Activated CD4-positive, CD25-positive, alpha-beta regulatory T cell treated with anti-CD3 and anti-CD28 coated beads, Interleukin-2, amount 50 U/mL, for 72 hours (primary cell): ENCODE results near the gene MAST4.
A peak's percentile ranks its signal among the peaks of the same experiment; 100 is the strongest.

Experiments
- DNase-seq: peaks from one replicate; pipeline ENCODE4 v3.0.0; 2021

Gene MAST4

DNA sequence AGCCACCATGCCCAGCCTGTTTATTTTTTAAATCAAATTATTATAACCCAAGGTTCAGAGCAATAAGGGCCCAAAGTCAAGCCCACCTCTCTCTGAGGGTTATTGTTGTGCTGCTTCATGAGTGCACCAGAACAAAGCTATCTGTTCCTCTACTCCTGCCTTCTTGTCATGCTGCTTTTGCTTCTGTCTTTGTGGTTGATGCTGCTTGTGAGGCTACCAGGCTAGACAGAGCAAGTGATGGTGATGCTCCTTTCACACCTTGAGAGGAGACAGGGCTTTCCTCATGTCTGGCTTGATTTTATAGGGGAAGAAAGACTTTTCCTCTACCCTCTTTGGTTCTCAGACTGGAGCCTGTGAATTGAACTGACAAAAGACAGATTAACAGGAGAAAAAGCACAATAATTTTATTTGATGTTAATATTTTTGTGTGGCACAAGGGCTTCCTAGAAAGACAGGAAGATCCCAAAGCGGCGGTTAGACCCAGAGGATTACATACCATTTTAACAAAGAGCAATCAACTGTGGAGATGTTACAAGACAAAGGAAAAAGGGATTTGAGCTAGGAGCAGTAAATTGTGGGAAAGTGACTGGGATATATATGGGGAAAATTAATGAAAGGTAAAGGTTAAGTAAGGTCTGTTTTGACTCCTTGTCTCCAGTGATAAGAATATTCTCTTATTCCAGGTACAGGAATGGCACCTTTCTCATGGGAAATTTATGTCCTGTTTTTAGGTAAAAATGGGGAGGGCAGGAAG, 604.8 kb downstream of the MAST4 start:
- no peak for DNase-seq

DNA sequence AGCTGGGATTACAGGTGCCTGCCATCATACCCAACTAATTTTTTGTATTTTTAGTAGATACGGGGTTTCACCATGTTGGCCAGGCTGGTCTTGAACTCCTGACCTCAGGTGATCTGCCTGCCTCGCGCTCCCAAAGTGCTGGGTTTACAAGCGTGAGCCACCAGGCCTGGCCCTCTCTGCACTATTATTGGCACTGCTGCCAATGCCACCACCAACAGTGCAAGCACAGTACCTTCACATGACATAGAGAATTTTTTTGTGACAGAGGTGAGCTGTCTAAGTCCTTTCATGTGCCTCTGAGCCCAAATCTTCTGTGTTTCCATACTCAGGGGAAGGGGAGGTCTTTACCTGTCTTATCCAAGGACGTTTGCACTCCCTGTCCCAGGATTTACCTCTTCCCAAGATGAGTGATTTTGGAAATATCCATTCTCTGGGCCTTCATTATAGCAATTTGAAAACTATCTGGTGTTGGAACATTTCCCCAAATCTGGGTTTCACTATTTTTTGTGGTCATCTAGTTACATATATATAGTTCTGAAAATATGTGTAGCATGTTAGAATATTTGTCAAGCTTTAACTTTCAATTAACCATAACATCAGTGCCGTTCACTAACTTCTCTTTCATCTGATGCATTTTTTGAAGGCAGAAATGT, 605.8 kb downstream of the MAST4 start:
- no peak for DNase-seq

- DNase-seq, result no peak
Observed at GRCh38 chr5:67202828-67203227, 606.6 kb downstream of the MAST4 start.

DNA sequence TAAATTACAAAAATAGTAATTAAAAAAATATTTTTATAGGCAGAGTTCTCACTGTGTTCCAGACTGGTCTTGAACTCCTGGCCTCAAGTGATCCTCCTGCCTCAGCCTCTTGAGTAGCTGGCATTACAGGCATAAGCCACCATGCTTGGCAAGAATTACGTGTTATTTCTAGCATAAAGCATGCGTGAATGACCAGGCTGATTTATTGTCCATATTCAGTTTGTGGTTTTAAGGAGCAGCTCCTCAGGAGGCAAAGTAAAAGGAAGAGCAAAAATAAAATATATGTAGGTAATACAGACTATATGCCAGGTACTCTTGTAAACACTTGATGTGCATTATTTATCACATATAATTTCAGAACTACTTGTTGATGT, 607.5 kb downstream of the MAST4 start:
- DNase-seq, result no peak

- DNase-seq, result no peak
Observed at GRCh38 chr5:67204821-67205220, 608.6 kb downstream of the MAST4 start.

- DNase-seq, result no peak
Observed at GRCh38 chr5:67205981-67206380, 609.8 kb downstream of the MAST4 start.

- DNase-seq, result no peak
Observed at GRCh38 chr5:67206461-67206860, 610.3 kb downstream of the MAST4 start.

GRCh38 chr5:67206929-67207328, 610.7 kb downstream of the MAST4 start:
- peak; percentile 76 for DNase-seq

- no peak for DNase-seq
Observed at GRCh38 chr5:67208403-67208802, 612.2 kb downstream of the MAST4 start.

DNA sequence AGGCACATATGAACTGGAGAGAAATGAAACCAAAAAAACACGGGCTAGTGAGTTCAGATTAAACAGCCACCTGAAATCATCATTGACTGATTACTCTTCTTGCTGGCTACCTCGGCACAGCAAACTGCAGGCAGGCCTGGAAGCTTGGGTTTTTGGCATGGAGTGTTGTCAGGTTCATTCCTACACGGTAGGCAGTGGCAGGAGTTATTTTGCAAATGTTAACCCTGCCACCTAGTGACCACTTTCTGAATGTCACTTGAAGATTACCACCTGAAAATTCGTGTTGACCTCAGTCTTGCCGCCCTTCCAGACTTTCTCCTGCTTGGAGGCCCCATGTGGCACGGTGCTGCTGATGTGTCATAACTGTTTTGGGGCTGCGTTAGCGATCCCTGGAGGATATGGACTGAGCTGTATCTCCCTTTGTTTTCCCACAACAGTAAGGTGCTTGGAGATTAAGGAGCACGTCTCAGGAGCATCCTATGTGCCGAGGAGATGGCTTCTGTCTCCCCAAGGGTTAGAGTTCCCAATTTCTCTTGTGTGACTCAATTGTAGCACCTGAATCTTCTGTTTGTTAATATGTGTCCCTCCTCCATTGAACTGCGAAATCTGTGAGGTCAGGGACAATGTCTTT, 613.1 kb downstream of the MAST4 start:
- peak; percentile 46 for DNase-seq

GRCh38 chr5:67211926-67212325, 615.7 kb downstream of the MAST4 start:
- no peak for DNase-seq

DNA sequence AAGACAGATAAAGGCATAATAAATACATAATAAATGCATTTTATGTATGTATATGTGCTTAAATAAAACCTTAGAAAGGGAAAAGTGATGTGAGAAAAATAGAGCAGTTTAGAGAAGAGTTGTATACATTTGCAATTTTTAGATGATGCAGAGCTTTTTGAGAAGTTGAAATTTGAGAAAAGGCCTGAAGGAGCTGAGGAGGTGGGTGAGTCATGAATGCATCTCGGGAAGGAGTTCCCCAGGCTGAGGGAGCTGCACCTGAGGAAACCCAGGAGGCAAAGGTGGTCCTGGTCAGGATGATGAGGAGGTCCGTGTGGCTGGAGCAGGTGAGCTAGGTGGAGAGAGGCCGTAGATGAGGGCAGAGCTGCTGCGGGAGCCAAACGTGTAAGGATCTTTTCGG, 617.8 kb downstream of the MAST4 start:
- DNase-seq, result no peak

DNA sequence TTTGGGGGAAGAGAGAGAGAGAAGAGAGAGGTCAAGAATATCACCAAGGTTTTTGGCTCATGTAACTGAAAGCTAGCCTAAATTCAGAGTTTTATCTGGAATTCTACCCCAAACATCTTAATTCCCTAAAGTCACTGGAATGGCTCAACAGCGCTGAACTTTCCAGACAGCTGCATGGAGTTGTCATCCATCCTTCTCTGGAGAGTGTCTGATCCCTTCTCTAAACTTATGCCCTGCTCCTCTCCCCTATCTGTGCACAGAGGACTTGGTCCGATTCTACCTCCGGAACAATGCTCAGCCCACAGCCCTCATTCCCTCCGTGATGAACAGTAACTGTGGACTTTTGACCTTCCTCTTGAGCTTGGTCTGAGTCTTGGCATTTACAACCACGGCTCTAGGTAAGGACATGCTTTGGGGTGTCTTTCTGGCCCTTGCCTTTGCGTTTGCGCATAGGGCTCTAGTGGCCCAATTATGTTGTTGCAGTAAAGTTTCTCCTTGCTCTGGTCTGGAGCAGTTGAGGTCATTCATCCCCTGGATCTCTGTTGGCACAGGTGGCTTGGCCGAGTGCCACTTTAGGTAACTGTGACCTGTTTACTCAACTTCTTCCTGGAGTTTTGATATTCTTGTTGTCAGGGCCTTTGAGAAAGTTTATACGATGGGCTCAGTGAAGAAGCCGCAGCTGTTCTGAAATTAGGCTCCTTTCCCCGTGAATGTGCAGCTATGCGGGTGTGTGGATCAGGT, 618.7 kb downstream of the MAST4 start:
- no peak for DNase-seq

- peak; percentile 69 for DNase-seq
Observed at GRCh38 chr5:67215519-67216471, 619.6 kb downstream of the MAST4 start.

DNA sequence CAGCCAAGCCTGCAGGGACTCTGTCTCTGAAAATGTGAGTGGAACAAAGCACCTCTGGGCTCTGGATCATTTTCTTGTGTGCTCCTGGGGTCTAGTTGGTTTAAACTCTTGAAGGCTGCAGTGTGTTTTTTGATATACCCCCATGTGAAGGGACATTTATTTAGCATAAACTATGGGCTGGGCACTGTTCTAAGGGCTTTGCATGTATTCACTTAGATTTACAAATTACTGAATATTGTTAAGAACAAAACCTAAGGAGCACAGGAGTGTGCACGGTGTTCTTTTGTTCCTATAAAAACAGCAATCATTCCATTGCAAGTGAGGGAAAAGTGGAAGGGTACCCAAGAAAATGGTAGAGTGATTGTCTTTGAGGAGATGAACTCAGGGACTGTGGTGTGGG, 620.4 kb downstream of the MAST4 start:
- DNase-seq, result no peak
